Heart left ventricle (tissue), 16 donors: ENCODE measurements around the gene CHCHD6. TPM values are rescaled to one million over a fixed set of nuclear protein-coding genes. Genes with fewer than 3 reads are reported as not detected.
A peak's percentile ranks its signal among the peaks of the same experiment; 100 is the strongest.

Experiments
- ATAC-seq, 4 donors: fragments of 200-7000 bp; cut with Tn5 transposase; one replicate each; pipeline ENCODE4 v1.9.1; 2020 to 2022; ENCODE audit warnings: moderate library complexity in 4 of 4, mild to moderate bottlenecking in 3 of 4, moderate number of reproducible peaks in 1 of 4
- DNase-seq, 5 donors: peaks; one replicate each; pipeline ENCODE4 v3.0.0-alpha.2; 2020
- H3K27ac ChIP-seq, 12 donors: fragments of 200-600 bp; sonication (generic) in 4 of 12; one replicate each; pipeline versions ENCODE4 v1.5.0 to v1.8.0; 2016 to 2022; ENCODE audit warnings: mild to moderate bottlenecking in 2 of 12
- H3K27me3 ChIP-seq, 9 donors: fragments of 200-600 bp; sonication (generic) in 2 of 9; one replicate each; pipeline versions ENCODE4 v1.5.1 to v1.8.0; 2016 to 2022; ENCODE audit warnings: mild to moderate bottlenecking in 3 of 9
- H3K36me3 ChIP-seq, 9 donors: fragments of 200-600 bp; sonication (generic) in 2 of 9; one replicate each; pipeline versions ENCODE4 v1.5.0 to v1.8.0; 2018 to 2022; ENCODE audit warnings: mild to moderate bottlenecking in 2 of 9
- H3K4me1 ChIP-seq, 12 donors: fragments of 200-600 bp; sonication (generic) in 4 of 12; one replicate each; pipeline versions ENCODE4 v1.5.0 to v1.8.0; 2016 to 2022; ENCODE audit warnings: mild to moderate bottlenecking in 3 of 12
- H3K4me3 ChIP-seq, 12 donors: fragments of 200-600 bp; sonication (generic) in 4 of 12; one replicate each; pipeline versions ENCODE4 v1.5.0 to v1.8.0; 2017 to 2022; ENCODE audit warnings: mild to moderate bottlenecking in 9 of 12, moderate library complexity in 4 of 12
- H3K9me3 ChIP-seq, 12 donors: fragments of 200-600 bp; sonication (generic) in 4 of 12; one replicate each; pipeline versions ENCODE4 v1.5.0 to v1.8.0; 2016 to 2022; ENCODE audit warnings: mild to moderate bottlenecking in 1 of 12
- POLR2A ChIP-seq, 2 donors: fragments of 450-650 bp; IDR thresholded peaks; one replicate each; pipeline ENCODE4 v1.6.1; 2017; ENCODE audit warnings: antibody characterized with exemption in 2 of 2, mild to moderate bottlenecking in 2 of 2, moderate library complexity in 2 of 2
- WGBS, 4 donors: extraction: QIAGEN DNeasy Blood & Tissue Kit in 2 of 4; methylation state at CpG; one replicate each; pipeline versions ENCODE4 v1.1.5 to v1.1.7; 2013 to 2018; 5-methylcytosine and 5-hydroxymethylcytosine counted together
- intact Hi-C, 10 donors: fragments of 100-400 bp; cut with DNase I; formaldehyde crosslinking; loops; one replicate each; pipeline versions ENCODE4 v1.11.1 to v1.14.2; 2022
- polyA plus RNA-seq, 2 donors: library from polyadenylated mRNA; stranded (reverse); fragments of 200-250 nt; gene quantifications; one replicate each; pipeline ENCODE4 v1.2.3, GENCODE V29; 2013
- total RNA-seq, 9 donors: library from RNA; depleted of rRNA in 2 of 9; stranded (reverse); fragments of >200 nt in 2 of 9; fragmentation: NEBNext Ultra II Directional in 3 of 9; extraction: Animal tissue kit (Norgen Biotek cat#: 25700) in 3 of 9; gene quantifications; one replicate each; pipeline versions ENCODE4 v1.1.0 to v1.2.4, GENCODE V29; 2016 to 2023
- TF ChIP-seq, protein P1 (sequence below), 12 donors: fragments of 200-600 bp; sonication (generic) in 4 of 12; IDR thresholded peaks; one replicate each; pipeline versions ENCODE4 v1.5.0 to v1.8.0; 2018 to 2022; ENCODE audit warnings: antibody characterized with exemption in 12 of 12, mild to moderate bottlenecking in 5 of 12
- donor health status: ischemic (EF 13 %, LVEDD 7.1; RV severe dilation, severe dysfunction).
- donor health status: healthy with polysubstance abuse.
- donor health status: DM: no; HTN: yes; CAD: no.
- donor health status: DM: no; HTN: no; CAD: no.
- donor health status: ischemic (EF 25% LVEDD 6.9; RV normal size, moderate dysfunction).
- donor health status: ischemic (EF 25% LVEDD 5.7; RV mildly dilated, moderate dysfunction).
- donor health status: healthy.
- donor health status: DM: yes; HTN: yes; CAD: no.
- donor health status: ischemic (EF 35%, LVEDD 5.7; RV mildly dilated, moderate dysfunction).
- donor health status: nonischemic (EF 11% LVEDD 7.7; RV severe dilation, severe dysfunction).
- donor health status: DM: yes; HTN: yes; CAD: no.
- donor health status: PGD.
- donor health status: ischemic (EF 29% LVEDD 5.4; RV normal size, mild dysfunction).
- donor health status: nonischemic (EF 23%, LVEDD 6.1; RV moderate dilation, normal function).

Gene CHCHD6
- total and polyA plus RNA-seq, 11 donors = 7.7 to 29.3 (median 11.6) TPM

DNA sequence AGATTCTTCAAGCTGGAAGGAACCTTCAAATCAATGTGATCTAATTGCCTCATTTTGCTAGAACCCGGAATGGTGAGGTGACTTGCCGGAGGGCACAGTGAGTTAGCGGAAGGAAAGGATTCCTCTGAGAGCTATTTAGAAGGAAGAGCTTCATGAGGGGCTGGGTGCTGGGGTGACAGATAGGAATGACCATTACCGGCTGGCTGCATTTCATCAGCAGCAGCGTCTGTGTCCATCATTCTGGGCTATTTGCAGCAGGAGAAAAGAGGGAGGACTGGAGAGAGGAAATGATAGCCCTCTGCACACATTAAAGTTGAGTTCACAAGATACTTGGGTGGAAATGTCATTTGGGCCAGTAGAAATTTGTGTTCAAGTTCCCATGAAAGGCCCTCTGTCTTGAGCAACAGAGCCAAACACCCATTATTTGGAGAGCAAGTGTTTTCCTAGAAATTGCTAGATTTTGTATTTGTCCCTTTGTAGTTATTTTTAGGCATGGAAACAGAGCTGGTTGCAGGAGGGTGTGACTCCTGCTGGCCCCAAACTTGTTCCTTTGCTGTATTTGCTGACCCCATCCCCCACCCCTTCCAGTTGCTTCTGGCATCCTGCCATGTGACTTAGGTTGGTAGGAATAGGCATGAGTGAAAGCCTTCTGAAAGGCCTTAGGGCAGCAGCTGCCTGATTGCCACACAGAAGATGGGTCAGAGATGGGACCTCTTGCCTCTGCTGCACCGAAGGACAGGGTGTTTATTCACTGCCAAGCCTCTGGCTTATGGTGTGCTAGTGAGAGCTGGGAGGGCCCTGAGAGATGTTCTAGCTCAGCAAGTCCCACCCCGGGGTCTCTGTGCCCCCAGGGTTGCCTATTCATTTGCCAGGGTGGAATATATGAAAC, 191.4 kb downstream of the CHCHD6 start:
- Histone ChIP-seq H3K27me3 (peaks cover 0 to 5% (median 0%) of the 10 kb centered on the region in 9 donors), H3K27ac (no peak overlapping the region), H3K9me3 (no peaks in the 10 kb centered on the region), H3K4me1 (peaks cover 0 to 19% (median 10%) of the 10 kb centered on the region in 12 donors), H3K36me3 (no peaks in the 10 kb centered on the region), H3K4me3 (no peak overlapping the region)
- ATAC-seq (peak in 3 of 4 donors; percentile 11 to 47 (median 34)), DNase-seq (no peak)
- 76 to 86% (median 82%) methylated on average over 7 of the region's 7 CpGs for WGBS, 4 donors
- no peak for TF ChIP-seq POLR2A (IDR thresholded peaks at IDR 0.05)
- TF ChIP-seq, protein P1, sequence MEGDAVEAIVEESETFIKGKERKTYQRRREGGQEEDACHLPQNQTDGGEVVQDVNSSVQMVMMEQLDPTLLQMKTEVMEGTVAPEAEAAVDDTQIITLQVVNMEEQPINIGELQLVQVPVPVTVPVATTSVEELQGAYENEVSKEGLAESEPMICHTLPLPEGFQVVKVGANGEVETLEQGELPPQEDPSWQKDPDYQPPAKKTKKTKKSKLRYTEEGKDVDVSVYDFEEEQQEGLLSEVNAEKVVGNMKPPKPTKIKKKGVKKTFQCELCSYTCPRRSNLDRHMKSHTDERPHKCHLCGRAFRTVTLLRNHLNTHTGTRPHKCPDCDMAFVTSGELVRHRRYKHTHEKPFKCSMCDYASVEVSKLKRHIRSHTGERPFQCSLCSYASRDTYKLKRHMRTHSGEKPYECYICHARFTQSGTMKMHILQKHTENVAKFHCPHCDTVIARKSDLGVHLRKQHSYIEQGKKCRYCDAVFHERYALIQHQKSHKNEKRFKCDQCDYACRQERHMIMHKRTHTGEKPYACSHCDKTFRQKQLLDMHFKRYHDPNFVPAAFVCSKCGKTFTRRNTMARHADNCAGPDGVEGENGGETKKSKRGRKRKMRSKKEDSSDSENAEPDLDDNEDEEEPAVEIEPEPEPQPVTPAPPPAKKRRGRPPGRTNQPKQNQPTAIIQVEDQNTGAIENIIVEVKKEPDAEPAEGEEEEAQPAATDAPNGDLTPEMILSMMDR (IDR thresholded peaks at IDR 0.05) = no peak
- intact Hi-C loops = no loop called here

GRCh38 chr3:126896067-126896441, 192.0 kb downstream of the CHCHD6 start:
- H3K27ac ChIP-seq = no peak overlapping the region

DNA sequence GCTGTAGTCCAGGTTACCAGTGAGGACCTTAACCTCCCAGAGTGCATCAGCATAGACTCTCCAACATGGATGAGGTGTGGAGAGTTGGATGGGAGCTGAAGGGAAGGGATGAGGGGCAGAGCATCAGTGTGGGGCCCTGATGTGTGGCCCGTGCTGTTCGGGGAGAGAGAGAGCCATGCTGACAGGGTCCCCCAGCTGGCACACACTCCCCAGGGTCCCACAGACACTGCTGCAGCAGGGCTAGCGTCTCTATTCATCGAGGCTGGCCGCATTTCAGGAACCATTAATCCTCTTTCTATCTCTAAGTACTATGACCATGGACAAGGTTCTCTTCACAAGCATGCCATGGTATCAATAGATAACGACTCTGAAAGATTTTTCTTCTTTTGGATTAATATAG, 192.9 kb downstream of the CHCHD6 start:
- DNase-seq (no peak), ATAC-seq (no peak)
- intact Hi-C loops = no loop called here
- H3K36me3 ChIP-seq = no peaks in the 10 kb centered on the region
- no peaks in the 10 kb centered on the region for H3K9me3 ChIP-seq
- H3K4me3 ChIP-seq = no peak overlapping the region
- H3K27ac ChIP-seq = no peak overlapping the region
- peaks cover 0 to 3% (median 0%) of the 10 kb centered on the region in 9 donors for H3K27me3 ChIP-seq
- peaks cover 0 to 19% (median 10%) of the 10 kb centered on the region in 12 donors for H3K4me1 ChIP-seq
- WGBS, 4 donors = 93 to 96% (median 95%) methylated on average over 6 of the region's 6 CpGs
- TF ChIP-seq, protein P1 (IDR thresholded peaks at IDR 0.05) = no peak
- TF ChIP-seq POLR2A (IDR thresholded peaks at IDR 0.05) = no peak

More at GRCh38 chr3:126896067-126896441, 192.0 kb downstream of the CHCHD6 start:
- DNase-seq = no peak
- Histone ChIP-seq H3K36me3 (no peaks in the 10 kb centered on the region), H3K4me1 (peaks cover 0 to 19% (median 10%) of the 10 kb centered on the region in 12 donors), H3K27me3 (peaks cover 0 to 5% (median 0%) of the 10 kb centered on the region in 9 donors), H3K4me3 (no peak overlapping the region), H3K9me3 (no peaks in the 10 kb centered on the region)
- no peak for ATAC-seq
- WGBS, 4 donors = 74 to 85% (median 83%) methylated on average over 1 of the region's 1 CpG
- TF ChIP-seq, protein P1 (IDR thresholded peaks at IDR 0.05) = no peak
- no peak for TF ChIP-seq POLR2A (IDR thresholded peaks at IDR 0.05)
- intact Hi-C loops = no loop called here

DNA sequence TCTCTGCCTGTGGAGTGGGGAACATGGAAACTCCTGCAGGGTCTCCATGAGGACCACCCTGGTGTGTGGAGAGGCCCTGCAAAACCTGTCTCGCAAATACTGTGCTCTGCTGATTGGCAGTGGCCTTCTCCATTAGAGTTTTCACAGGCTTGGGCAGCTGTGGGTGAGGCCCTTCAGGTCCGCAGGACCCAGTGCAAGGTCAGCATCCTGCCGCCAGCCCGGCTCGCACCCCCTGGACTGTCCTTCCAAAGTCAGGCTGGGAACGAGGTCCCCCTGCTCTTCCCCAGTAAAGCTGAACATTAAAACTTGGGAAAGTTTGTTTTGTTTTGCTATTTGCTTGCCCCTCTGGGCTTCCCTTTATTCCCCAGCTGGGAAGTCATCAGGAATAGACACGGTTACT, 193.9 kb downstream of the CHCHD6 start:
- intact Hi-C loops = no loop called here
- DNase-seq (no peak), ATAC-seq (no peak)
- H3K27ac ChIP-seq = no peak overlapping the region
- H3K9me3 ChIP-seq = no peaks in the 10 kb centered on the region
- H3K36me3 ChIP-seq = no peaks in the 10 kb centered on the region
- no peak for TF ChIP-seq POLR2A (IDR thresholded peaks at IDR 0.05)
- TF ChIP-seq, protein P1 (IDR thresholded peaks at IDR 0.05) = no peak
- peaks cover 0 to 8% (median 0%) of the 10 kb centered on the region in 9 donors for H3K27me3 ChIP-seq
- H3K4me1 ChIP-seq = peaks cover 0 to 19% (median 10%) of the 10 kb centered on the region in 12 donors
- 78 to 90% (median 89%) methylated on average over 7 of the region's 7 CpGs for WGBS, 4 donors
- no peak overlapping the region for H3K4me3 ChIP-seq
